Body of pancreas (tissue), 4 donors: ENCODE results near the gene PCK1.

ENCODE experiments used
- POLR2A ChIP-seq, 3 donors: fragments of 450-650 bp; IDR thresholded peaks; one replicate each; pipeline ENCODE4 v1.6.1; 2016; ENCODE audit warnings: antibody characterized with exemption in 3 of 3, mild to moderate bottlenecking in 2 of 3
- TF ChIP-seq, protein P1 (sequence below), 7 experiments: fragments of 450-650 bp in 4 of 7; fragments of 200-600 bp in 3 of 7; sonication (generic) in 3 of 7; IDR thresholded peaks; one replicate each; pipeline ENCODE4 v1.5.1; 2016 to 2019; ENCODE audit warnings: antibody characterized with exemption in 7 of 7

- no peak for TF ChIP-seq POLR2A (IDR thresholded peaks at IDR 0.05)
- TF ChIP-seq, protein P1, sequence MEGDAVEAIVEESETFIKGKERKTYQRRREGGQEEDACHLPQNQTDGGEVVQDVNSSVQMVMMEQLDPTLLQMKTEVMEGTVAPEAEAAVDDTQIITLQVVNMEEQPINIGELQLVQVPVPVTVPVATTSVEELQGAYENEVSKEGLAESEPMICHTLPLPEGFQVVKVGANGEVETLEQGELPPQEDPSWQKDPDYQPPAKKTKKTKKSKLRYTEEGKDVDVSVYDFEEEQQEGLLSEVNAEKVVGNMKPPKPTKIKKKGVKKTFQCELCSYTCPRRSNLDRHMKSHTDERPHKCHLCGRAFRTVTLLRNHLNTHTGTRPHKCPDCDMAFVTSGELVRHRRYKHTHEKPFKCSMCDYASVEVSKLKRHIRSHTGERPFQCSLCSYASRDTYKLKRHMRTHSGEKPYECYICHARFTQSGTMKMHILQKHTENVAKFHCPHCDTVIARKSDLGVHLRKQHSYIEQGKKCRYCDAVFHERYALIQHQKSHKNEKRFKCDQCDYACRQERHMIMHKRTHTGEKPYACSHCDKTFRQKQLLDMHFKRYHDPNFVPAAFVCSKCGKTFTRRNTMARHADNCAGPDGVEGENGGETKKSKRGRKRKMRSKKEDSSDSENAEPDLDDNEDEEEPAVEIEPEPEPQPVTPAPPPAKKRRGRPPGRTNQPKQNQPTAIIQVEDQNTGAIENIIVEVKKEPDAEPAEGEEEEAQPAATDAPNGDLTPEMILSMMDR (IDR thresholded peaks at IDR 0.05): no peak
Observed at GRCh38 chr20:57543754-57544153, 17.2 kb upstream of the PCK1 start.
